ENCODE data around the gene CDKN2B-AS1.

The CDKN2B-AS1 gene

DNA sequence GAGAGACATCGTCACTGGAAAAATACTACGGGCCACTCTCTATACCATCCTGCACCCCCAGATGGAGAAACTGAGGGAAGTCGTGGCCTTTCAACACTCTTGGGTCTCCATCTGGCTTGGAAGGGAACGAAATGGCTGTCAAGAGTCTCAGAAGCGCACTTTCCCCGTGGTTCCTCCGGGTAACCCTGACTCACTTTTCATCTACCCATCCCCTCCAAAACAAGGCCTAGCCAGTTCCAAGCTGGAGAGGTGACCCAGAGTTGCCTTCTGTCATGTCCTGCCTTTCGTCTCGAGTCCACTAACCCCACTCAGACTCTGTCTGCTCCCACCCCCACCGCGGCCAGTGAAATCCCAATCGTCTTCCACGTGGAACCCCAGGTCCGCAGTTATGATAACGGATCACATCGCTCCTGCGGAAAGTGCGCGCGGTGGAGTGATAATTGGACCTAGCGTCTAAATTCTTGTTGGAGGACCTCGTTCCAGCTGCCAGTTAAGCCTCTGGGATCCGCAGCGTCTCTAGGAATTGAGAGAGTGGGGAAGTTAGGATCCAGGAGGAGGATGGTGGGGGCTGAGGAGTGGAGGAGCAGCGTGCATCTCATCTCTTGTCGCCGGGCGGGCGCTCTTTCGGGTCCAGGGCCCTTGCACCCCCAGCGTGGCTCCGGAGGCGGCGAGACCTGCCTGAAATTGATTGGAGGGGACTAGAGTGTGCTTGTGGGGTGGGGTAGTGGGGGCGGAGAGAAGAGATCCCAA is 5.0 kb upstream of the CDKN2B-AS1 start:
- H3K18ac ChIP-seq (ENCODE audit: low read length) = no peak overlapping the region
- no peak overlapping the region for H2BK15ac ChIP-seq (ENCODE audit: low read length)
- H3K4ac ChIP-seq (ENCODE audit: low read length) = no peak overlapping the region
- DNase-seq (ENCODE audit: low spot score) = no peak
- no CpG with 5 or more reads among the region's 35 CpGs for WGBS, 2 donors (ENCODE audit: extremely low coverage in 2 of 2, insufficient read length in 2 of 2, insufficient replicate concordance in 1 of 2)
- H3K27ac ChIP-seq (replicated peaks; ENCODE audit: low read length) = no peak overlapping the region
- H2AK5ac ChIP-seq (ENCODE audit: low read depth, low read length) = no peak overlapping the region
- H2BK120ac ChIP-seq (ENCODE audit: low read depth, low read length) = no peak overlapping the region
- H4K91ac ChIP-seq (ENCODE audit: low read depth, low read length, poor library complexity) = no peak overlapping the region
- peaks cover 16 to 95% (median 43%) of the 10 kb centered on the region in 3 experiments for H3K27me3 ChIP-seq (ENCODE audit: control insufficient read depth in 3 of 3, insufficient read depth in 3 of 3, low read depth in 1 of 3, low read length in 3 of 3)
- peaks cover 4 to 7% of the 10 kb centered on the region in 2 donors for H3K4me1 ChIP-seq (ENCODE audit: control insufficient read depth in 2 of 2, insufficient read depth in 1 of 2, low read depth in 1 of 2, low read length in 2 of 2)
- no peak overlapping the region for H2BK5ac ChIP-seq (ENCODE audit: low read length)
- H3K9me3 ChIP-seq (replicated peaks in 1 of 2; ENCODE audit: control insufficient read depth in 2 of 2, insufficient read depth in 1 of 2, low read depth in 1 of 2, low read length in 2 of 2) = peaks cover 0 to 6% of the 10 kb centered on the region in 2 donors
- H3K79me1 ChIP-seq (ENCODE audit: low read depth, low read length) = no peaks in the 10 kb centered on the region
- no peak overlapping the region for H3K14ac ChIP-seq (ENCODE audit: low read length)
- no peak overlapping the region for H2BK12ac ChIP-seq (ENCODE audit: low read length)
- no peaks in the 10 kb centered on the region for H3K36me3 ChIP-seq (replicated peaks in 1 of 2; ENCODE audit: control insufficient read depth in 2 of 2, insufficient read depth in 2 of 2, low read length in 2 of 2)
- no peak overlapping the region for H4K8ac ChIP-seq (ENCODE audit: low read depth, low read length)
- peak overlapping the region; percentile 59 for H2AFZ ChIP-seq (ENCODE audit: low read length)
- no peak overlapping the region for H3K4me3 ChIP-seq (ENCODE audit: low read length in 2 of 2)
- no peak overlapping the region for H3K23ac ChIP-seq (ENCODE audit: low read depth, low read length, poor library complexity)
- H3K4me2 ChIP-seq (ENCODE audit: insufficient read depth, low read length, poor library complexity, severe bottlenecking) = no peak overlapping the region
- no peak overlapping the region for H3K9ac ChIP-seq (ENCODE audit: low read depth, low read length, poor library complexity)

DNA sequence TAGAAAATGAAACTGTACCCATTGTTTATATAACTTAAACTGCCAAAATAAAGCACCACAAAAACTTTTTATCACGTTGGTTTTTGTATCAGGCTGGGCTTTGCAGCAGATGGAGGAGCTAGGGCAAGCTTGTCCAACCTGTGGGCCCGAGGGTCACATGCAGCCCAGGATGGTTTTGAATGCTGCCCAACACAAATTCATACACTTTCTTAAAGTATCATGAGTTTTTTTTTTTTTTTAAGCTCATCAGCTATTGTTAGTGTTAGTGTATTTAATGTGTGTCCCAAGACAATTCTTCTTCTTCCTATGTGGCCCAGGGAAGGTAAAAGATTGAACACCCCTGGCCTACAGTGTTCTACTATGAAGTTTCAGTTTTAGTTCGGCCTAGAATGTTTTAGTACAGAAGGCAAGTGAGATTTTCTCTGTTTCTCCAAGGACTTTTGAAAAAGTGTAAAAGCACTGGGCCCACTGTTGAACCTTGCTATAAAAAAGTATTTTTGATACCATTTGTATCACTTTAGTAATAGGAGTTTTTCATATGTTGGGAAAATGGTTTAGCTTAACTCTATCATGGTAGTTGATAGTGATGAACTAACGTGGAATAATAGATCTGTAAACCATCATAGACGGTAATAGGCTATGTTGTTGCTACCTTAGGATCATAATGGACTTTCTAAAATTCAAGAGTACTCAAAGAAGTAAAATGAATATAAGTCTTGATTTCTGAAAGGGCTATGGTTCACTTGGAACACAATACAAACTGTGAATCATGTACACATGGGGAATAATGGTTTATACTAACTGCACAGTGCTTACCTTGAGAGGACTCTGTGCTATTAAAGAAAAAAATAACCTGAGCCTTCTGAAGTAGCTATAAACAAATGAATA is 3.3 kb upstream of the CDKN2B-AS1 start:
- H2BK15ac ChIP-seq (ENCODE audit: low read length) = no peak overlapping the region
- no peak for DNase-seq (ENCODE audit: low spot score)
- no peak overlapping the region for H3K4ac ChIP-seq (ENCODE audit: low read length)
- H2AK5ac ChIP-seq (ENCODE audit: low read depth, low read length) = no peak overlapping the region
- peaks cover 6 to 16% of the 10 kb centered on the region in 2 donors for H3K4me1 ChIP-seq (ENCODE audit: control insufficient read depth in 2 of 2, insufficient read depth in 1 of 2, low read depth in 1 of 2, low read length in 2 of 2)
- WGBS, 2 donors (ENCODE audit: extremely low coverage in 2 of 2, insufficient read length in 2 of 2, insufficient replicate concordance in 1 of 2) = no CpG with 5 or more reads among the region's 5 CpGs
- H3K9ac ChIP-seq (ENCODE audit: low read depth, low read length, poor library complexity) = no peak overlapping the region
- H4K91ac ChIP-seq (ENCODE audit: low read depth, low read length, poor library complexity) = no peak overlapping the region
- H3K27me3 ChIP-seq (ENCODE audit: control insufficient read depth in 3 of 3, insufficient read depth in 3 of 3, low read depth in 1 of 3, low read length in 3 of 3) = peaks cover 25 to 95% (median 58%) of the 10 kb centered on the region in 3 experiments
- H2AFZ ChIP-seq (ENCODE audit: low read length) = no peak overlapping the region
- H3K4me3 ChIP-seq (ENCODE audit: low read length in 2 of 2) = no peak overlapping the region
- H2BK120ac ChIP-seq (ENCODE audit: low read depth, low read length) = no peak overlapping the region
- H3K27ac ChIP-seq (replicated peaks; ENCODE audit: low read length) = no peak overlapping the region
- no peak overlapping the region for H3K18ac ChIP-seq (ENCODE audit: low read length)
- no peaks in the 10 kb centered on the region for H3K36me3 ChIP-seq (replicated peaks in 1 of 2; ENCODE audit: control insufficient read depth in 2 of 2, insufficient read depth in 2 of 2, low read length in 2 of 2)
- no peak overlapping the region for H3K23ac ChIP-seq (ENCODE audit: low read depth, low read length, poor library complexity)
- H2BK12ac ChIP-seq (ENCODE audit: low read length) = no peak overlapping the region
- no peak overlapping the region for H3K4me2 ChIP-seq (ENCODE audit: insufficient read depth, low read length, poor library complexity, severe bottlenecking)
- no peak overlapping the region for H4K8ac ChIP-seq (ENCODE audit: low read depth, low read length)
- no peak overlapping the region for H2BK5ac ChIP-seq (ENCODE audit: low read length)
- H3K79me1 ChIP-seq (ENCODE audit: low read depth, low read length) = no peaks in the 10 kb centered on the region
- H3K9me3 ChIP-seq (replicated peaks in 1 of 2; ENCODE audit: control insufficient read depth in 2 of 2, insufficient read depth in 1 of 2, low read depth in 1 of 2, low read length in 2 of 2) = peaks cover 0 to 6% of the 10 kb centered on the region in 2 donors
- no peak overlapping the region for H3K14ac ChIP-seq (ENCODE audit: low read length)

DNA sequence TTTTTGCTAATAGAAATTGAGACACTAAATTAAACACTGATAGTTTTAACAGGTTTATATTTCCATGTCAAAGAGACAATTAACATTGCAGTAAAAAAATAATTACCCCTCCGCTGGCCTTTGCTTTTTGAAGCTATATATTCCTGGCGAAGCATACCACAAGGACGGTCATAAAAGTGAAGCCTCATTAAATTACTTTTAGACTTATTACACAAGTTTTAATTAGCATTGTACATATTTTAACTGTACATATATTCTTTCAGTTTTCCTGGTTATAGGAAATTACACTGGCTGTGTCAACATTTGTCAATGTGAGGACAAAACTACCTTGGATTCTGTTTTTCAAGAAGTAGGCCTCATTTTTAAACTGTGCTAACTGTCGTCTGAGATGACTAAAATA is 1.6 kb upstream of the CDKN2B-AS1 start:
- Histone ChIP-seq H3K27ac (replicated peaks; ENCODE audit: low read length) (no peak overlapping the region), H4K91ac (ENCODE audit: low read depth, low read length, poor library complexity) (no peak overlapping the region), H3K27me3 (ENCODE audit: control insufficient read depth in 3 of 3, insufficient read depth in 3 of 3, low read depth in 1 of 3, low read length in 3 of 3) (peaks cover 27 to 98% (median 72%) of the 10 kb centered on the region in 3 experiments), H2BK120ac (ENCODE audit: low read depth, low read length) (no peak overlapping the region), H3K4me1 (ENCODE audit: control insufficient read depth in 2 of 2, insufficient read depth in 1 of 2, low read depth in 1 of 2, low read length in 2 of 2) (peaks cover 6 to 16% of the 10 kb centered on the region in 2 donors), H2BK5ac (ENCODE audit: low read length) (no peak overlapping the region), H3K4me3 (ENCODE audit: low read length in 2 of 2) (no peak overlapping the region), H3K4me2 (ENCODE audit: insufficient read depth, low read length, poor library complexity, severe bottlenecking) (no peak overlapping the region), H3K14ac (ENCODE audit: low read length) (no peak overlapping the region), H3K9ac (ENCODE audit: low read depth, low read length, poor library complexity) (no peak overlapping the region), H2AFZ (ENCODE audit: low read length) (no peak overlapping the region), H2AK5ac (ENCODE audit: low read depth, low read length) (no peak overlapping the region), H2BK12ac (ENCODE audit: low read length) (no peak overlapping the region), H3K18ac (ENCODE audit: low read length) (no peak overlapping the region), H3K23ac (ENCODE audit: low read depth, low read length, poor library complexity) (no peak overlapping the region), H2BK15ac (ENCODE audit: low read length) (no peak overlapping the region), H3K4ac (ENCODE audit: low read length) (no peak overlapping the region), H4K8ac (ENCODE audit: low read depth, low read length) (no peak overlapping the region), H3K79me1 (ENCODE audit: low read depth, low read length) (no peaks in the 10 kb centered on the region), H3K36me3 (replicated peaks in 1 of 2; ENCODE audit: control insufficient read depth in 2 of 2, insufficient read depth in 2 of 2, low read length in 2 of 2) (no peaks in the 10 kb centered on the region), H3K9me3 (replicated peaks in 1 of 2; ENCODE audit: control insufficient read depth in 2 of 2, insufficient read depth in 1 of 2, low read depth in 1 of 2, low read length in 2 of 2) (peaks cover 0 to 6% of the 10 kb centered on the region in 2 donors)
- no CpG with 5 or more reads among the region's 4 CpGs for WGBS, 2 donors (ENCODE audit: extremely low coverage in 2 of 2, insufficient read length in 2 of 2, insufficient replicate concordance in 1 of 2)
- DNase-seq (ENCODE audit: low spot score) = no peak
